Transverse colon (tissue), 4 donors: ENCODE data around the gene SLC30A1. TPM values are rescaled to one million over a fixed set of nuclear protein-coding genes. Genes with fewer than 3 reads are reported as not detected.

Experiments
- DNase-seq: peaks from one replicate; pipeline ENCODE4 v3.0.0-alpha.2; 2019
- H3K27ac ChIP-seq, 4 donors: fragments of 200-600 bp; sonication (generic); 2 replicates each; pipeline ENCODE4 v1.5.1; 2016 to 2018; ENCODE audit warnings: inconsistent platforms in 4 of 4
- H3K27me3 ChIP-seq: fragments of 200-600 bp; sonication (generic); 2 replicates; pipeline ENCODE4 v1.5.1; 2017; ENCODE audit warnings: inconsistent platforms
- H3K36me3 ChIP-seq, 4 donors: fragments of 200-600 bp; sonication (generic); 2 replicates each; pipeline ENCODE4 v1.5.1; 2017 to 2019; ENCODE audit warnings: inconsistent platforms in 4 of 4
- H3K4me1 ChIP-seq, 4 donors: fragments of 200-600 bp; sonication (generic); 2 replicates each; pipeline ENCODE4 v1.5.1; 2017 to 2020; ENCODE audit warnings: inconsistent platforms in 4 of 4
- H3K4me3 ChIP-seq, 4 donors: fragments of 200-600 bp; sonication (generic); 1 replicate in 1 of 4; 2 replicates in 3 of 4; pipeline versions ENCODE4 v1.5.1 to v1.6.1; 2017 to 2019; ENCODE audit warnings: inconsistent platforms in 4 of 4
- H3K9me3 ChIP-seq, 2 donors: fragments of 200-600 bp; sonication (generic); 2 replicates each; pipeline ENCODE4 v1.5.1; 2017 to 2019; ENCODE audit warnings: inconsistent platforms in 2 of 2
- EP300 ChIP-seq: sonication (generic); formaldehyde crosslinking; IDR thresholded peaks from one replicate; pipeline ENCODE4 v1.6.1; 2017; ENCODE audit warnings: antibody characterized with exemption, low read depth
- POLR2A ChIP-seq: fragments of 450-650 bp; IDR thresholded peaks from one replicate; pipeline ENCODE4 v1.6.1; 2016; ENCODE audit warnings: antibody characterized with exemption, mild to moderate bottlenecking, moderate library complexity
- POLR2AphosphoS5 ChIP-seq, 3 donors: sonication (generic); formaldehyde crosslinking; IDR thresholded peaks; one replicate each; pipeline ENCODE4 v1.6.1; 2016; ENCODE audit warnings: antibody characterized with exemption in 3 of 3
- WGBS, 2 donors: methylation state at CpG; one replicate each; pipeline ENCODE4 v1.1.5; 2018; ENCODE audit warnings: low coverage in 1 of 2; 5-methylcytosine and 5-hydroxymethylcytosine counted together
- in situ Hi-C, 4 donors: fragments of 200-750 bp; cut with MboI; loops; one replicate each; pipeline versions ENCODE4 v1.15.0 to v1.15.1; 2017; ENCODE audit warnings: low sequenced_read_pairs in 3 of 4, low pct_ligation_motif_present in 1 of 4, low pct_unique_long_range_greater_than_20kb in 1 of 4
- intact Hi-C: fragments of 100-400 bp; cut with DNase I; formaldehyde crosslinking; loops from one replicate; pipeline ENCODE4 v1.15.1; 2023; ENCODE audit warnings: low total_unique reads
- total RNA-seq, 4 donors: library from RNA; depleted of rRNA; stranded (reverse); fragments of >200 nt; gene quantifications; one replicate each; pipeline ENCODE4 v1.1.0, GENCODE V29; 2016
- TF ChIP-seq, protein P1 (sequence below), 5 experiments: fragments of 200-600 bp in 3 of 5; fragments of 450-650 bp in 2 of 5; sonication (generic) in 3 of 5; IDR thresholded peaks; 1 replicate in 2 of 5; 2 replicates in 3 of 5; pipeline ENCODE4 v1.5.1; 2016 to 2017; ENCODE audit warnings: antibody characterized with exemption in 5 of 5, inconsistent platforms in 3 of 5, mild to moderate bottlenecking in 2 of 5, moderate library complexity in 1 of 5

SLC30A1 gene
- total RNA-seq, 4 donors from 2014 or later: 14.5 to 42.3 (median 26.0) TPM

DNA sequence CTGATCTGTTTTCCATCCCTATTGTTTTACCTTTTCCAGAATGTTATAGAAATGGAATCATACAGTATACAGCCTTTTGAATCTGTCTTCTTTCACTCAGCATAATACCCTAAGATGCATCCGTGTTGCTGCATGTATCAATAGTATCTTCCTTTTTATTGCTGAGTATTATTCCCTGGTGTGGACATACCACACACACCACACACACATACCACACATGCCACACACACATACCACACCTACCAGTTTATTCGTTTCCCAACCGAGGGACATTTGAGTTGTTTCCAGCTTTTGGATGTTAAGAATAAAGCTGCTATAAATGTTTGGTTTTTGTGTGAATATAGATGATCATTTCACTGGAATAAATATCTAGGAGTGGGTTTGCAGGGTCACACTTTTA is 22.2 kb upstream of the SLC30A1 start:
- intact Hi-C loops (no loop called here), in situ Hi-C loops (no loop called here)
- Histone ChIP-seq H3K9me3 (no peaks in the 10 kb centered on the region), H3K36me3 (no peaks in the 10 kb centered on the region), H3K4me1 (no peaks in the 10 kb centered on the region), H3K27me3 (no peaks in the 10 kb centered on the region), H3K4me3 (no peak overlapping the region), H3K27ac (no peak overlapping the region)
- TF ChIP-seq EP300 (no peak), POLR2AphosphoS5 (IDR thresholded peaks at IDR 0.05) (no peak), POLR2A (no peak)
- TF ChIP-seq, protein P1, sequence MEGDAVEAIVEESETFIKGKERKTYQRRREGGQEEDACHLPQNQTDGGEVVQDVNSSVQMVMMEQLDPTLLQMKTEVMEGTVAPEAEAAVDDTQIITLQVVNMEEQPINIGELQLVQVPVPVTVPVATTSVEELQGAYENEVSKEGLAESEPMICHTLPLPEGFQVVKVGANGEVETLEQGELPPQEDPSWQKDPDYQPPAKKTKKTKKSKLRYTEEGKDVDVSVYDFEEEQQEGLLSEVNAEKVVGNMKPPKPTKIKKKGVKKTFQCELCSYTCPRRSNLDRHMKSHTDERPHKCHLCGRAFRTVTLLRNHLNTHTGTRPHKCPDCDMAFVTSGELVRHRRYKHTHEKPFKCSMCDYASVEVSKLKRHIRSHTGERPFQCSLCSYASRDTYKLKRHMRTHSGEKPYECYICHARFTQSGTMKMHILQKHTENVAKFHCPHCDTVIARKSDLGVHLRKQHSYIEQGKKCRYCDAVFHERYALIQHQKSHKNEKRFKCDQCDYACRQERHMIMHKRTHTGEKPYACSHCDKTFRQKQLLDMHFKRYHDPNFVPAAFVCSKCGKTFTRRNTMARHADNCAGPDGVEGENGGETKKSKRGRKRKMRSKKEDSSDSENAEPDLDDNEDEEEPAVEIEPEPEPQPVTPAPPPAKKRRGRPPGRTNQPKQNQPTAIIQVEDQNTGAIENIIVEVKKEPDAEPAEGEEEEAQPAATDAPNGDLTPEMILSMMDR (IDR thresholded peaks at IDR 0.05): no peak
- WGBS, 2 donors: 94 to 100% methylated on average over 3 of the region's 3 CpGs
- DNase-seq: no peak

DNA sequence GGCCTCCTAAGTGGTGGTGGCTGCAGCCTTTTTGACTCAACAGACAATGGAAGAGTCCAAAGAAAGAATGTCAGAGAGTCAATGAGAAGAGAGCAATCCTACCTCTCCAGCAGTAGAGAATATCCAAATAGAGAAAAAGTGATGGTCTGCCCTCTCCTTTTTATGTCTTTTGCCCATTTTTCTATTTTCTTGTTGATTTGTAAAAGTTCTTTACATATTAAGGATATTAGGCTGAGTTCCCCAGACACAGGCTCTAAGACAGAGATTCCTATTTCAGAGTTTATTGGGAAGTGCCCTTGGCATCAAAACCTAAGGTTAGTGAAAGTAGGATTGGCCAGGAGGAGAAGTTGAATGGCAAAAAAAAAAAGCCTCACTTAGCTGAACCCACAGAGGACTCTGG is 20.3 kb upstream of the SLC30A1 start:
- H3K27ac ChIP-seq: no peak overlapping the region
- H3K4me1 ChIP-seq: no peaks in the 10 kb centered on the region
- no peak for DNase-seq
- H3K9me3 ChIP-seq: no peaks in the 10 kb centered on the region
- no peaks in the 10 kb centered on the region for H3K27me3 ChIP-seq
- H3K36me3 ChIP-seq: no peaks in the 10 kb centered on the region
- H3K4me3 ChIP-seq: no peak overlapping the region
- in situ Hi-C loops (no loop called here), intact Hi-C loops (no loop called here)
- TF ChIP-seq POLR2A (no peak), EP300 (no peak), POLR2AphosphoS5 (IDR thresholded peaks at IDR 0.05) (no peak)
- TF ChIP-seq, protein P1 (IDR thresholded peaks at IDR 0.05): no peak

DNA sequence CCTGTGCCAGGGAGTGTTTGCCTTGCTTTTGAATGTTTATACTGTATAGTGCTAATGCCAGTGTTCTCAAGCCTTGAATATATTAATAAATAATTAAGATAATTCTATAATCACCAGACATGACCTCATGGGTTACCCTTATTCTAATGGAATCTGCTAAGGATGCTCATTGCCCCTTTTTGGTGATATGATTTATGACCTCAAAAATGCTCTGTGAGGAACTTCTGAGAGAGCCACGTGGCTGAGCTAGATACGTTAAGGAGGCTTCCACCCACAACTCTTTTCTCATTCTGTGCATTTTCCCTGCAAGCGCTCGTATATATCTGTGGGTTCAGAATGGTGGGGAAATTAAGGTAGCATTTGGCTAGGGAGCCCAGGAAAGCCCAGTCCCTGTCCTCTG is 19.6 kb upstream of the SLC30A1 start:
- no peaks in the 10 kb centered on the region for H3K4me1 ChIP-seq
- H3K36me3 ChIP-seq: no peaks in the 10 kb centered on the region
- intact Hi-C loops (no loop called here), in situ Hi-C loops (no loop called here)
- H3K27ac ChIP-seq: no peak overlapping the region
- H3K4me3 ChIP-seq: no peak overlapping the region
- WGBS, 2 donors: 86% methylated on average over 4 of the region's 4 CpGs; no CpG with 5 or more reads in 1 of the 2 donors
- no peaks in the 10 kb centered on the region for H3K27me3 ChIP-seq
- no peaks in the 10 kb centered on the region for H3K9me3 ChIP-seq
- DNase-seq: no peak
- TF ChIP-seq POLR2AphosphoS5 (IDR thresholded peaks at IDR 0.05) (no peak), EP300 (no peak), POLR2A (no peak)
- TF ChIP-seq, protein P1 (IDR thresholded peaks at IDR 0.05): no peak

DNA sequence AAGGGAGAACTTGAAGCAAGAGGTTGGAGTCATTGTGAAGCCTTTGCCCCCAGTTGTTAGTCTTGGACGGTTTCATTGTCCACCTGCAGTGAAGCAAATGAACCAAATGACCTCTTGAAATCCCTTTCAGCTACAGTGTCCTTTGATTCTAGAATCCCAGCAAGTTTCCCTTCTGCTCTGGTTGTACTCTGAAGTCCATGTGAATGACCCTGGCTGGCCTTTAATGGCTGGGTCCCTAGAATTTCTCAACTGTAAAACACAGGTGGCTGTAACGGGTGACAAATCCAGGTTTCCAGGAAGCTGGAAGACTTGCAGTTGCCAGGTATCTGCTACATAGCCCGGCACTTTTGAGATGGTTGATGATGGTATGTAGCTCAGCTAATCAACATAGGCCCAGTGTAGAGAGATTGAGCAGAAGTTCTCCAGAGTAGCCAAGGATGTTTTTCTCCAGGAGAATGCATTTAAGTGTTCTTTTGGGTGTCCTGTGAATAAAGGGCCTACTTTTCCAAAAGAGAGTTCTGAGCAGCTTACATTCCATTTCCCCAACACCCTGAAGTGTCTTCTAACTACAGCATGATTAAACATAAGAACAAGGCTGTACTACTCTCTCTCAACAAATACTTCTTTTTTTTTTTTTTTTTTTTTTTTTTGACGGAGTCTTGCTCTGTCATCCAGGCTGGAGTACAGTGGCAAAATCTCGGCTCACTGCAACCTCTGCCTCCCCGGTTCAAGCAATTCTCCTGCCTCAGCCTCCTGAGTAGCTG is 17.6 kb upstream of the SLC30A1 start:
- intact Hi-C loops: no loop called here
- WGBS, 2 donors: 60 to 69% methylated on average over 1 to 6 of the region's 6 CpGs
- H3K27ac ChIP-seq: no peak overlapping the region
- TF ChIP-seq EP300 (no peak), POLR2A (no peak), POLR2AphosphoS5 (IDR thresholded peaks at IDR 0.05) (no peak)
- TF ChIP-seq, protein P1 (IDR thresholded peaks at IDR 0.05): no peak
- no peaks in the 10 kb centered on the region for H3K4me1 ChIP-seq
- H3K36me3 ChIP-seq: no peaks in the 10 kb centered on the region
- no peaks in the 10 kb centered on the region for H3K27me3 ChIP-seq
- in situ Hi-C loops: no loop called here
- no peaks in the 10 kb centered on the region for H3K9me3 ChIP-seq
- DNase-seq: no peak
- H3K4me3 ChIP-seq: no peak overlapping the region
